SK-N-SH (cell line): ENCODE results near the gene SLC34A3. TPM values are rescaled to one million over a fixed set of nuclear protein-coding genes. Genes with fewer than 3 reads are reported as not detected.

Source experiments
- CTCF ChIA-PET: fragments of 300-600, 350-600 bp; formaldehyde crosslinking; extraction: SDS; loops from one replicate; lab custom pipeline; 2021; lab: Yijun Ruan, JAX
- POLR2A ChIA-PET: fragments of 350-600 bp; sonication (Branson Sonifier 250); formaldehyde crosslinking; extraction: SDS; loops from one replicate; lab custom pipeline; 2020; ENCODE audit warnings: antibody characterized with exemption, inconsistent platforms; lab: Yijun Ruan, JAX
- DNase-seq: peaks from one replicate; pipeline ENCODE4 v3.0.0; 2012
- H2AFZ ChIP-seq: fragments of 200-600 bp; sonication (generic); 2 replicates; pipeline ENCODE4 v1.8.1; 2016; ENCODE audit warnings: antibody characterized with exemption, mild to moderate bottlenecking, low read depth
- H3F3A ChIP-seq: fragments of 200-600 bp; sonication (generic); replicated peaks from 2 replicates; pipeline ENCODE3; 2016; ENCODE audit warnings: antibody characterized with exemption, mild to moderate bottlenecking; ENCODE audit not compliant: insufficient read depth
- H3K27ac ChIP-seq, 2 experiments: fragments of 200-500 bp in 1 of 2; fragments of 200-600 bp in 1 of 2; sonication (Bioruptor generic) in 1 of 2; sonication (generic), shearing (Covaris generic) in 1 of 2; 2 replicates each; pipeline versions ENCODE4 v1.5.1 to v1.6.1; 2014 to 2016; ENCODE audit warnings: low read depth in 2 of 2, inconsistent platforms in 1 of 2, low read length in 1 of 2, mild to moderate bottlenecking in 1 of 2, mixed read lengths in 1 of 2
- H3K27me3 ChIP-seq: fragments of 200-600 bp; sonication (generic), shearing (Covaris generic); 2 replicates; pipeline ENCODE4 v1.6.1; 2016; ENCODE audit warnings: mixed run types; ENCODE audit not compliant: insufficient read depth
- H3K36me3 ChIP-seq, 2 experiments: fragments of 200-500 bp in 1 of 2; fragments of 200-600 bp in 1 of 2; sonication (Bioruptor generic) in 1 of 2; sonication (generic) in 1 of 2; replicated peaks in 1 of 2; 2 replicates each; pipeline versions ENCODE3 to v1.5.1; 2014 to 2016; ENCODE audit warnings: low read length in 1 of 2, mild to moderate bottlenecking in 1 of 2; ENCODE audit not compliant: insufficient read depth in 2 of 2, control insufficient read depth in 1 of 2
- H3K4me1 ChIP-seq, 2 experiments: fragments of 200-500 bp in 1 of 2; fragments of 200-600 bp in 1 of 2; sonication (Bioruptor generic) in 1 of 2; sonication (generic), shearing (Covaris generic) in 1 of 2; 2 replicates each; pipeline versions ENCODE4 v1.5.1 to v1.6.1; 2014 to 2016; ENCODE audit warnings: low read depth in 1 of 2, low read length in 1 of 2, mixed run types in 1 of 2; ENCODE audit not compliant: insufficient read depth in 2 of 2, control insufficient read depth in 1 of 2
- H3K4me2 ChIP-seq: fragments of 200-600 bp; sonication (generic), shearing (Covaris generic); 2 replicates; pipeline ENCODE4 v1.6.1; 2017; ENCODE audit warnings: mixed run types
- H3K4me3 ChIP-seq, 2 experiments: fragments of 200-500 bp in 1 of 2; fragments of 200-600 bp in 1 of 2; sonication (Bioruptor generic) in 1 of 2; sonication (generic), shearing (Covaris generic) in 1 of 2; 2 replicates each; pipeline versions ENCODE4 v1.5.1 to v1.8.1; 2014 to 2016; ENCODE audit warnings: low read depth in 2 of 2, inconsistent platforms in 1 of 2, low read length in 1 of 2, mild to moderate bottlenecking in 1 of 2, mixed read lengths in 1 of 2, moderate library complexity in 1 of 2
- H3K79me2 ChIP-seq: fragments of 200-600 bp; sonication (generic); 2 replicates; pipeline ENCODE4 v1.8.1; 2017; ENCODE audit warnings: mild to moderate bottlenecking; ENCODE audit not compliant: insufficient read depth
- H3K9ac ChIP-seq: fragments of 200-600 bp; sonication (generic); 2 replicates; pipeline ENCODE4 v1.6.1; 2017; ENCODE audit warnings: mixed run types
- H3K9me2 ChIP-seq: fragments of 200-600 bp; sonication (generic); 2 replicates; pipeline ENCODE4 v1.6.1; 2017; ENCODE audit warnings: mixed run types
- H3K9me3 ChIP-seq: fragments of 200-600 bp; sonication (generic); 2 replicates; pipeline ENCODE4 v1.6.1; 2017; ENCODE audit warnings: mixed run types, mild to moderate bottlenecking, moderate library complexity
- H4K20me1 ChIP-seq: fragments of 200-600 bp; sonication (generic); 2 replicates; pipeline ENCODE4 v1.6.1; 2017; ENCODE audit warnings: mild to moderate bottlenecking, mixed run types; ENCODE audit not compliant: insufficient read depth
- CHD2 ChIP-seq: fragments of 150-350 bp; IDR thresholded peaks from 2 replicates; pipeline ENCODE4 v1.6.1; 2018; ENCODE audit warnings: low read length; ENCODE audit not compliant: partially characterized antibody
- CTCF ChIP-seq: fragments of 200-600 bp; sonication (generic); IDR thresholded peaks from 2 replicates; pipeline ENCODE4 v1.6.1; 2017; ENCODE audit warnings: antibody characterized with exemption, mild to moderate bottlenecking, moderate library complexity
- ELF1 ChIP-seq: IDR thresholded peaks from 2 replicates; pipeline ENCODE4 v1.4.0; 2012
- FOSL2 ChIP-seq: IDR thresholded peaks from 2 replicates; pipeline ENCODE4 v1.4.0; 2012; ENCODE audit warnings: low read depth, mild to moderate bottlenecking, moderate library complexity, borderline replicate concordance
- FOXJ3 ChIP-seq: sonication (generic); formaldehyde crosslinking; IDR thresholded peaks from 2 replicates; pipeline ENCODE4 v1.5.1; 2020; ENCODE audit warnings: mild to moderate bottlenecking, missing genetic modification reagents
- GATA2 ChIP-seq: sonication (generic); formaldehyde crosslinking; IDR thresholded peaks from 2 replicates; pipeline ENCODE4 v1.5.0; 2020; ENCODE audit warnings: mild to moderate bottlenecking, missing genetic modification reagents
- JUND ChIP-seq: IDR thresholded peaks from 2 replicates; pipeline ENCODE4 v1.4.0; 2012
- NFIC ChIP-seq: IDR thresholded peaks from 2 replicates; pipeline ENCODE4 v1.4.0; 2012; ENCODE audit warnings: borderline replicate concordance
- NRF1 ChIP-seq: IDR thresholded peaks from 2 replicates; pipeline ENCODE4 v1.6.1; 2012; ENCODE audit warnings: low read depth, mild to moderate bottlenecking, low read length
- POLR2AphosphoS5 ChIP-seq: IDR thresholded peaks from 2 replicates; pipeline ENCODE4 v1.6.1; 2012; ENCODE audit warnings: low read depth, low read length
- RCOR1 ChIP-seq: fragments of 150-350 bp; IDR thresholded peaks from 2 replicates; pipeline ENCODE4 v1.6.1; 2017; ENCODE audit warnings: antibody characterized with exemption, low read length
- RFX5 ChIP-seq: IDR thresholded peaks from 2 replicates; pipeline ENCODE4 v1.6.1; 2012; ENCODE audit warnings: mild to moderate bottlenecking, improper control_type of control experiment, low read length
- SIN3A ChIP-seq: IDR thresholded peaks from 2 replicates; pipeline ENCODE4 v1.6.1; 2012; ENCODE audit warnings: low read depth, mild to moderate bottlenecking, low read length, moderate library complexity, borderline replicate concordance
- SMC3 ChIP-seq: IDR thresholded peaks from 2 replicates; pipeline ENCODE4 v1.6.1; 2012; ENCODE audit warnings: low read depth, low read length, improper control_type of control experiment
- TCF12 ChIP-seq: IDR thresholded peaks from 2 replicates; pipeline ENCODE4 v1.4.0; 2012
- TEAD4 ChIP-seq: IDR thresholded peaks from 2 replicates; pipeline ENCODE4 v1.4.0; 2012; ENCODE audit warnings: mild to moderate bottlenecking, borderline replicate concordance; ENCODE audit not compliant: insufficient read depth
- USF1 ChIP-seq: IDR thresholded peaks from 2 replicates; pipeline ENCODE4 v1.4.0; 2012; ENCODE audit warnings: low read depth, borderline replicate concordance
- USF2 ChIP-seq: fragments of 150-350 bp; IDR thresholded peaks from 2 replicates; pipeline ENCODE4 v1.6.1; 2017; ENCODE audit warnings: antibody characterized with exemption, low read length, low read depth, borderline replicate concordance
- WGBS: methylation state at CpG from one replicate; pipeline ENCODE4 v1.1.6; 2017; ENCODE audit warnings: low lambda C conversion rate; 5-methylcytosine and 5-hydroxymethylcytosine counted together
- polyA plus RNA-seq, 3 experiments: library from polyadenylated mRNA; depleted of rRNA; stranded (reverse); fragments of >200 nt; gene quantifications; 2 replicates each; pipeline ENCODE4 v1.2.3, GENCODE V29; 2012

The SLC34A3 gene
- polyA plus RNA-seq, 1 of the 3 experiments (the other 2 are of a cell fraction): not detected

GRCh38 chr9:137265496-137266161, 34.9 kb downstream of the SLC34A3 start:
- CTCF ChIA-PET: interaction anchor here (1.3 to 1.4 kb wide), 4 partner anchors 11 to 31 kb away, joined by 3 to 9 read pairs (median 4); no protein-coding TSS in a partner anchor
- peaks cover 19 to 43% of the 10 kb centered on the region in 2 experiments for H3K36me3 ChIP-seq
- no peaks in the 10 kb centered on the region for H3K27me3 ChIP-seq
- no peak for TF ChIP-seq TCF12
- TF ChIP-seq CHD2: no peak
- no peak for TF ChIP-seq SIN3A
- no peak for TF ChIP-seq TEAD4
- TF ChIP-seq POLR2AphosphoS5: no peak
- TF ChIP-seq NFIC: no peak
- TF ChIP-seq SMC3: no peak
- TF ChIP-seq NRF1: no peak
- TF ChIP-seq GATA2 (CRISPR knock-in tag): no peak
- no peak for TF ChIP-seq CTCF
- TF ChIP-seq RFX5: no peak
- TF ChIP-seq USF1: no peak
- TF ChIP-seq FOXJ3 (CRISPR knock-in tag): no peak
- TF ChIP-seq RCOR1: no peak
- TF ChIP-seq, all 33 proteins: peak for 0
- Histone ChIP-seq H3K9me2 (no peaks in the 10 kb centered on the region), H3K4me3 (no peak overlapping the region), H3K9ac (no peak overlapping the region), H3K9me3 (no peaks in the 10 kb centered on the region), H4K20me1 (no peaks in the 10 kb centered on the region), H3K4me2 (no peak overlapping the region), H3K4me1 (no peaks in the 10 kb centered on the region), H2AFZ (no peak overlapping the region), H3F3A (peaks cover 3% of the 10 kb centered on the region), H3K27ac (no peak overlapping the region), H3K79me2 (0 out of 2 replicates have a peak, but pooled peaks cover 3% of the 10 kb centered on the region)
- DNase-seq: no peak
- POLR2A ChIA-PET: no interaction called here
- 90% methylated on average over 15 of the region's 29 CpGs for WGBS

GRCh38 chr9:137266162-137266527, 35.4 kb downstream of the SLC34A3 start:
- Histone ChIP-seq H3K4me1 (no peaks in the 10 kb centered on the region), H3K9me3 (no peaks in the 10 kb centered on the region), H3F3A (peaks cover 3% of the 10 kb centered on the region), H3K79me2 (no peaks in the 10 kb centered on the region), H3K4me3 (no peak overlapping the region), H3K9me2 (no peaks in the 10 kb centered on the region), H3K4me2 (no peak overlapping the region), H2AFZ (no peak overlapping the region), H4K20me1 (no peaks in the 10 kb centered on the region), H3K27me3 (no peaks in the 10 kb centered on the region), H3K27ac (no peak overlapping the region), H3K36me3 (peaks cover 19 to 44% of the 10 kb centered on the region in 2 experiments), H3K9ac (no peak overlapping the region)
- DNase-seq: no peak
- CTCF ChIA-PET: interaction anchor here (0.6 to 1.5 kb wide), 5 partner anchors 11 to 179 kb away, joined by 3 to 9 read pairs (median 4); no protein-coding TSS in a partner anchor
- 88% methylated on average over 10 of the region's 15 CpGs for WGBS
- POLR2A ChIA-PET: no interaction called here
- TF ChIP-seq FOSL2 (no peak), JUND (no peak), USF2 (no peak), ELF1 (no peak), CHD2 (no peak), TEAD4 (no peak), CTCF (no peak)
